ENCODE data around the gene RNPS1. TPM values are rescaled to one million over a fixed set of nuclear protein-coding genes. Genes with fewer than 3 reads are reported as not detected.

Gene RNPS1
- total and polyA plus RNA-seq, 4 experiments from 2014 or later = 151 to 267 (median 208) TPM

DNA sequence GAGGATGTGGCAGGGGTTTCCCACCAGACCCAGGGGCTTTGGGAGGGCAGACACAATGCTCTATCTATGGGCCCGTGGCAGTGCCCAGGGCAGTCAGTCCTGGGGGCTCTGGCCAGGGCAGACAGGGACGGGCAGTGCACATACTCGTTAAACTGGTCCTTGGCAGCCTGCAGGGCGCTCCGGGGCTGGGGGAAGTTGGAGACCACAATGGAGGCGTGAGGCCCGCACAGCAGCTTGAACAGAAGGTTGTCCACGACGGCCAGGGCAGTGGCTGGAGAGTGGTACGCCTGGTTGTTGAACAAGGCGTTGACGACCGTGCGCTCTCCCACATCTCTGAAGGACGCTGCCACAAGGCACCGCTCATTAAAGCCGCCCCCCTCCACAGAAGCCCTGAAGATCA, 18.6 kb upstream of the RNPS1 start:
- ChIA-PET POLR2A (ENCODE audit: partially characterized antibody) (no interaction called here), CTCF (ENCODE audit: partially characterized antibody) (no interaction called here)
- intact Hi-C loops (cut with micrococcal nuclease) = no loop called here
- no peak overlapping the region for H3K4me3 Mint-ChIP-seq
- H3K36me3 Mint-ChIP-seq = peaks cover 7 to 14% of the 10 kb centered on the region in 2 donors
- H3K27ac Mint-ChIP-seq = peak overlapping the region in 1 of 7 donors; percentile 43
- H3K27ac ChIP-seq (ENCODE audit: low read depth, low read length) = no peak overlapping the region
- H3K27me3 Mint-ChIP-seq = no peaks in the 10 kb centered on the region
- DNase-seq = no peak
- H3K4me1 Mint-ChIP-seq = no peaks in the 10 kb centered on the region
- no peaks in the 10 kb centered on the region for H3K36me3 ChIP-seq (ENCODE audit: insufficient read depth, low read length)
- H3K9me3 Mint-ChIP-seq = no peaks in the 10 kb centered on the region
- no peaks in the 10 kb centered on the region for H3K9me3 ChIP-seq (ENCODE audit: control insufficient read depth in 1 of 2, low read length in 2 of 2)
- H3K27me3 ChIP-seq (ENCODE audit: insufficient read depth, low read length) = no peaks in the 10 kb centered on the region
- no peaks in the 10 kb centered on the region for H3K4me1 ChIP-seq (ENCODE audit: insufficient read depth, low read length)
- no peak overlapping the region for H3K4me3 ChIP-seq (ENCODE audit: low read length in 2 of 2)

DNA sequence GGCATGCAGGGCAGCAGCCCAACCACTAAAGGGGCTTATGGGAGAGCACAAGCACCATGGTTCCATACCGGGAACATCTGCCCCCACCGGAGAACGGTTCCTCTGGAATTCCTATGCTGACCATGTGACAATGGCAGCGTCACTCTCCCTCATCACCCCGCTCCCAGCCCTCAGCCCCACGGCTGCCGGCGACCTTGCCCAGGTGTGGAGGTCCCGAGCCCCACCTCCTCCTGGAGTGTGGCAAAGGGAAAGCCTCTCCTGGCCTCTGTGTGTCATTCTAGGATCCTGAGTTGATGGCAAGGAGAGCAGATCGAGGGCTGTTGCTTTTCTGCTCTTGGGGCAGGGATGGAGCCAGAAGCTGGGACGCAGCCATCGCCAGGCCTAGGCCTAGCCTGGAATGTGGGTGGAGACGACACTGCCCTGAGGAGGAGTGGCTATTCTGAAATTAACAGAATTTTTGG, 17.8 kb upstream of the RNPS1 start:
- intact Hi-C loops (cut with micrococcal nuclease) = no loop called here
- Mint-ChIP-seq H3K4me1 (no peaks in the 10 kb centered on the region), H3K36me3 (peaks cover 7 to 14% of the 10 kb centered on the region in 2 donors), H3K27me3 (no peaks in the 10 kb centered on the region), H3K9me3 (no peaks in the 10 kb centered on the region), H3K27ac (no peak overlapping the region), H3K4me3 (no peak overlapping the region)
- Histone ChIP-seq H3K27ac (ENCODE audit: low read depth, low read length) (no peak overlapping the region), H3K4me1 (ENCODE audit: insufficient read depth, low read length) (no peaks in the 10 kb centered on the region), H3K36me3 (ENCODE audit: insufficient read depth, low read length) (no peaks in the 10 kb centered on the region), H3K4me3 (ENCODE audit: low read length in 2 of 2) (no peak overlapping the region), H3K27me3 (ENCODE audit: insufficient read depth, low read length) (no peaks in the 10 kb centered on the region), H3K9me3 (ENCODE audit: control insufficient read depth in 1 of 2, low read length in 2 of 2) (no peaks in the 10 kb centered on the region)
- ChIA-PET CTCF (ENCODE audit: partially characterized antibody) (no interaction called here), POLR2A (ENCODE audit: partially characterized antibody) (no interaction called here)
- DNase-seq = no peak

DNA sequence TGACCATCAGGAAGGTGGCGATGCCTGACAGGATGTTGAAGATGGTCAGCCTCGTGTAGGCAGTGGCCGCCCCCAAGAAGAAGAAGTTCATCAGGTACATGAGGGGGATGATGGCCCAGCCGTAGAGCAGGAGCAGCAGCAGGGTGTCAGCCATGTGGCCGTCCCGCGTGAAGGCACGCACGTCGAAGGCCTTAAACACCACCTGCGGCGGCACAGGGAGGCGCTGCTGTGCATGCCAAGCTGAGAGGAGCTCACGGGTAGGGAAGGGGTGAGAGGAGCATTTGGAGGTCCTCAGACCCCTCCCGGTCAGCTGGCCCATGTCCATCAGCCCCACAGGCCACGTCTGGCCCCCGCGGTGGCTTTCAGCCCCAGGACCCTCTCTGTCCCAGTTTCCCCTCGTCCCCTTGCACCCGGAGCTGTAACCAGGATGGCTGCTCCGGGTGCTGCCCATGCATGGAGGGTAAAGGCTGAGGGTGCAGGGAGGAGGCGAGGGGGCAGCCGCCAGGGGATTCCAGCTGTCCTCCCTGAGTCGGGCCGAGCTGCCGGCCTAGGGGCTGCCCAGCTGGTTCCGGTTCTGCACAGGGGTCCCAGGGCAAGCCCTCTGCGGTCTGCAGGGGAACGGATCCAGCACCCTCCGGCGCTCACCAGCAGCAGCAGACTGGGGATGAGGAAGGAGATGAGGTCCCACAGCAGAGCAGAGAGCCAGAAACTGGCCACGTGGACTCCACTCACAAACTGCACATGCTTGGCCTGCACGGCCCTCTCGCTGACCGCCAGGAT, 17.1 kb upstream of the RNPS1 start:
- DNase-seq = no peak
- no peak overlapping the region for H3K4me3 ChIP-seq (ENCODE audit: low read length in 2 of 2)
- H3K27me3 Mint-ChIP-seq = no peaks in the 10 kb centered on the region
- no peak overlapping the region for H3K27ac Mint-ChIP-seq
- H3K27me3 ChIP-seq (ENCODE audit: insufficient read depth, low read length) = no peaks in the 10 kb centered on the region
- intact Hi-C loops (cut with micrococcal nuclease) = no loop called here
- no peak overlapping the region for H3K4me3 Mint-ChIP-seq
- no peaks in the 10 kb centered on the region for H3K9me3 ChIP-seq (ENCODE audit: control insufficient read depth in 1 of 2, low read length in 2 of 2)
- no peaks in the 10 kb centered on the region for H3K36me3 ChIP-seq (ENCODE audit: insufficient read depth, low read length)
- ChIA-PET CTCF (ENCODE audit: partially characterized antibody) (no interaction called here), POLR2A (ENCODE audit: partially characterized antibody) (no interaction called here)
- no peaks in the 10 kb centered on the region for H3K4me1 ChIP-seq (ENCODE audit: insufficient read depth, low read length)
- H3K27ac ChIP-seq (ENCODE audit: low read depth, low read length) = no peak overlapping the region
- peaks cover 3 to 6% of the 10 kb centered on the region in 2 donors for H3K36me3 Mint-ChIP-seq
- no peaks in the 10 kb centered on the region for H3K9me3 Mint-ChIP-seq
- H3K4me1 Mint-ChIP-seq = no peaks in the 10 kb centered on the region

DNA sequence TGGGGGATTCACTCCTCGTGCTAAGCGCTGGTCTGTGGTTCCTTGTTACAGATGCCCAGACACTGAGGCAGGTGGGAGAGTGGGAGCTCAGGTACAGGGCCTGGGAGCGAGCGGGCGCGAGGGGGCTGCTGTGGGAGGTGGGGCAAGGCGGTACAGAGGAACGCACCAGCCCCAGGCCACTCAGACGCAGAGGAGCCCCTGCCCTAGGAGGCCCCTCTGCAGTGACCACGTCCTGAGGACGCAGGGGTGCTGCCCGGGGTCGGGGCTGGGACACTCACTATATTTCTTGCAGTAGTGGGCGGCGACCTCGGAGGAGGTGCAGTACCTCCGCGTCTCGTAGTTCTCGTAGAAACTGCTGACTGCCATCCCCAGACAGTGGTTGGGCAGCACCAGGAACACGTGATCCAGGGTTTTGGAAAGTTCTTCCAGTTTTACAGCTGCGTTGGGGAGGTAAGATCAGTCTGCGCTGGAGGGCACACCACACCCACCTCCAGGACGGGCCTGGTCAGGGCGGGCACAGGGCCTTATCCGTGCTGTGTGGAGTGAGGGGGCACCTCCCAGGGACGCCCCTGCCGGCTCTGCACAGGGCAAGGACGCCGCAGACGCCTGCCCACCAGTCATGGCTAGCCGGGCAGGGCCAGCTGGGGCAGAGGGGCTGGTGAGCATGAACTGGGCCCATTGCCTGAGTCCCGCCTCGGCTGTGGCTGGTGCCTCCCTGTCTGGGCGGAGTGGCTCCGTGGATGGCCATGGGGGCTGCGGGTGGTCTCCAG, 16.3 kb upstream of the RNPS1 start:
- H3K27me3 ChIP-seq (ENCODE audit: insufficient read depth, low read length) = no peaks in the 10 kb centered on the region
- H3K36me3 Mint-ChIP-seq = peaks cover 4 to 6% of the 10 kb centered on the region in 2 donors
- ChIA-PET POLR2A (ENCODE audit: partially characterized antibody) (no interaction called here), CTCF (ENCODE audit: partially characterized antibody) (no interaction called here)
- intact Hi-C loops (cut with micrococcal nuclease) = no loop called here
- H3K9me3 Mint-ChIP-seq = no peaks in the 10 kb centered on the region
- H3K9me3 ChIP-seq (ENCODE audit: control insufficient read depth in 1 of 2, low read length in 2 of 2) = no peaks in the 10 kb centered on the region
- H3K4me1 ChIP-seq (ENCODE audit: insufficient read depth, low read length) = no peaks in the 10 kb centered on the region
- no peak overlapping the region for H3K4me3 ChIP-seq (ENCODE audit: low read length in 2 of 2)
- DNase-seq = no peak
- H3K36me3 ChIP-seq (ENCODE audit: insufficient read depth, low read length) = no peaks in the 10 kb centered on the region
- no peak overlapping the region for H3K27ac Mint-ChIP-seq
- no peak overlapping the region for H3K27ac ChIP-seq (ENCODE audit: low read depth, low read length)
- H3K4me3 Mint-ChIP-seq = no peak overlapping the region
- no peaks in the 10 kb centered on the region for H3K27me3 Mint-ChIP-seq
- H3K4me1 Mint-ChIP-seq = no peaks in the 10 kb centered on the region

DNA sequence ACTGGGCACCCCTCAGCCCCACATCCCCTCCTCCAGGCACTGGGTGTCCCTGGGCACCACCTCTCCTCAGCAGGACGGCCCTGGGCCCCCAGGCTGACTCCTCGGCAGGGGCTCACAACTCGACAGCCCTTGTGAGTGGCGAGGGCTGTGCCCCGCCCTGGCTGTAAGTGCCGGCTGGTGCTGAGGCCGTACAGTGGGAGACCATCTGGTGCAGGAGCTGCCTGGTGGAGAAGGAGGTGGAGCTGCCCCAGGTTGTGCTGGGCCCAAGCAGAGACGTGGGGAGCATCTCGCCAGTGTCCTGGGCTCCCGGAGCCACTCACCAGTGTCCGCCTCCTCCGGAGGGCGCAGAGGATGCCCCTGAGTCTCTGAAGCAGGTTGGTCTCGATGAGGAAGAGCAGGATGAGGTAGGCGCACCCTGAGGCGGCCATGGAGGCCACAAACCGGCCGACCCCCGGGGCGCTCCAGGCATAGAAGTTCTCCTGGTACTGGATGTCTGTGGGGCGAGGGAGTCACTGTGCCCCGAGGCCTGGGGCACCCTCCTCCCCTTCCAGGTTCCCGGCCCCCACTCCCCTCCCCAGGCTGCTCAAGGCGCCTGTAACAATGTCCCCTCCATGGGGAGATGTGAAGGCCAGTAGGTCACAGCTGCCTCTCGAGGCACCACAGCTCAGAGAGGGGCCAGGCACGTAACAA, 15.1 kb upstream of the RNPS1 start:
- POLR2A ChIA-PET (ENCODE audit: partially characterized antibody) = no interaction called here

DNA sequence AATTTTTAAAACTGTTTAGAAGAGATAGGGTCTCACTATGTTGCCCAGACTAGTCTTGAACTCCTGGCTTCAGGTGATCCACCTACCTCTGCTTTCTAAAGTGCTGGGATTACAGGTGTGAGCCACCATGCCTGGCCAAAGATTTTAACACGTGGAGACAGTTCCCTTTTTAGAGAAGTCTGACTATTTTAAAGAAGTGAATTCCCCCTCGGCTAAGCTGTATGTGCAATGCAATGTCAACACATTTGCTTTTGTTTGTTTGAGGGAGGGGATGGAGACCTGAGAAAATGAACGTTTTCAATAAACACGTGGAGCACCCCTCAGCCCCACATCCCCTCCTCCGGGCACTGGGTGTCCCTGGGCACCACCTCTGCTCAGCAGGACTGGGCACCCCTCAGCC, 14.3 kb upstream of the RNPS1 start:
- Mint-ChIP-seq H3K9me3 (no peaks in the 10 kb centered on the region), H3K27me3 (no peaks in the 10 kb centered on the region), H3K4me1 (no peaks in the 10 kb centered on the region), H3K4me3 (no peak overlapping the region), H3K36me3 (peaks cover 4 to 6% of the 10 kb centered on the region in 2 donors), H3K27ac (no peak overlapping the region)
- intact Hi-C loops (cut with micrococcal nuclease) = no loop called here
- no peaks in the 10 kb centered on the region for H3K4me1 ChIP-seq (ENCODE audit: insufficient read depth, low read length)
- H3K36me3 ChIP-seq (ENCODE audit: insufficient read depth, low read length) = no peaks in the 10 kb centered on the region
- no peaks in the 10 kb centered on the region for H3K27me3 ChIP-seq (ENCODE audit: insufficient read depth, low read length)
- H3K27ac ChIP-seq (ENCODE audit: low read depth, low read length) = no peak overlapping the region
- CTCF ChIA-PET (ENCODE audit: partially characterized antibody) = no interaction called here
- DNase-seq = no peak
- no peaks in the 10 kb centered on the region for H3K9me3 ChIP-seq (ENCODE audit: control insufficient read depth in 1 of 2, low read length in 2 of 2)
- no peak overlapping the region for H3K4me3 ChIP-seq (ENCODE audit: low read length in 2 of 2)
- POLR2A ChIA-PET (ENCODE audit: partially characterized antibody) = interaction anchor here (0.7 to 1.6 kb wide), 2 partner anchors 14 to 405 kb away, joined by 3 to 5 read pairs; partner anchors contain the start of gene RNPS1

More for the DNA sequence above, 15.1 kb upstream of the RNPS1 start:
- Mint-ChIP-seq H3K27ac (no peak overlapping the region), H3K4me3 (no peak overlapping the region), H3K4me1 (no peaks in the 10 kb centered on the region), H3K9me3 (no peaks in the 10 kb centered on the region), H3K27me3 (no peaks in the 10 kb centered on the region), H3K36me3 (peaks cover 4 to 6% of the 10 kb centered on the region in 2 donors)
- intact Hi-C loops (cut with micrococcal nuclease) = no loop called here
- no peaks in the 10 kb centered on the region for H3K4me1 ChIP-seq (ENCODE audit: insufficient read depth, low read length)
- H3K27me3 ChIP-seq (ENCODE audit: insufficient read depth, low read length) = no peaks in the 10 kb centered on the region
- H3K27ac ChIP-seq (ENCODE audit: low read depth, low read length) = no peak overlapping the region
- DNase-seq = no peak
- CTCF ChIA-PET (ENCODE audit: partially characterized antibody) = no interaction called here
- H3K9me3 ChIP-seq (ENCODE audit: control insufficient read depth in 1 of 2, low read length in 2 of 2) = no peaks in the 10 kb centered on the region
- H3K4me3 ChIP-seq (ENCODE audit: low read length in 2 of 2) = no peak overlapping the region
- H3K36me3 ChIP-seq (ENCODE audit: insufficient read depth, low read length) = no peaks in the 10 kb centered on the region

DNA sequence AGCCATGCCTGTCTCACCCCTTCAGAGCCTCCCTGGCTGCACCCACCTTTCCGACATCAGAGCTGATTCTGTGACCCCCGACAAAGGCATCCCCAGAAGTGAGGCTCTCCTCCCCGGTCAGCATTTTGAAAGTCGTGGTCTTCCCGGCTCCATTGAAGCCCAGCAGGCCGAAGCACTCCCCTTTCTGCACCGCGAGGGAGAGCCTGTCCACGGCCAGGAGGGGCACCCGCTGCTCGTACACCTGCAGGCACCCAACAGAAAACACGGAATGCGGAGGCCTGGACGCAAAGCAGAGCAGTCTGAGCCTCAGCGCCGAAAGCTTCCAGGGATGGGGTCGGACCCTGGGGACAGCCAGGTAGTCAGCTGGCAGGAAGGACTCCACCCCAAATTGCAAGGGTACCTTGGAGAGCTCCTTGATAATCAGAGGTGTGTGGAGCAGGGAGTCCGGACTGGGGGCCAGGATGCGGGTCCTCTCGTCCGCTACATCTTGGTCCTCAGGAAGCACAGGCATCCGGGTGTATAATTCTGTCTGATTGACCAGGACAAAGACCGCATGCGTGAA, 13.1 kb upstream of the RNPS1 start:
- H3K4me1 Mint-ChIP-seq = no peaks in the 10 kb centered on the region
- no peak overlapping the region for H3K4me3 ChIP-seq (ENCODE audit: low read length in 2 of 2)
- DNase-seq = no peak
- ChIA-PET POLR2A (ENCODE audit: partially characterized antibody) (interaction anchor here (1.6 kb wide), 1 partner anchor 13 kb away, joined by 5 read pairs; the partner anchor contains the start of gene RNPS1), CTCF (ENCODE audit: partially characterized antibody) (no interaction called here)
- H3K27ac Mint-ChIP-seq = no peak overlapping the region
- no peaks in the 10 kb centered on the region for H3K4me1 ChIP-seq (ENCODE audit: insufficient read depth, low read length)
- no peaks in the 10 kb centered on the region for H3K27me3 ChIP-seq (ENCODE audit: insufficient read depth, low read length)
- H3K27ac ChIP-seq (ENCODE audit: low read depth, low read length) = no peak overlapping the region
- H3K27me3 Mint-ChIP-seq = no peaks in the 10 kb centered on the region
- peaks cover 4 to 6% of the 10 kb centered on the region in 2 donors for H3K36me3 Mint-ChIP-seq
- intact Hi-C loops (cut with micrococcal nuclease) = no loop called here
- H3K9me3 Mint-ChIP-seq = no peaks in the 10 kb centered on the region
- no peak overlapping the region for H3K4me3 Mint-ChIP-seq
- no peaks in the 10 kb centered on the region for H3K9me3 ChIP-seq (ENCODE audit: control insufficient read depth in 1 of 2, low read length in 2 of 2)
- H3K36me3 ChIP-seq (ENCODE audit: insufficient read depth, low read length) = no peaks in the 10 kb centered on the region

All from CD4-positive, alpha-beta memory T cell (primary cell).